NCI-H2107 treated with DMSO at 0.1 percent for 48 hours (cell line): ENCODE data around the gene ENTREP3.

Experiments
- DNase-seq: peaks from one replicate; lab custom pipeline; 2025; ENCODE audit not compliant: unreplicated experiment; lab: John Stamatoyannopoulos, UW

ENTREP3 gene

DNA sequence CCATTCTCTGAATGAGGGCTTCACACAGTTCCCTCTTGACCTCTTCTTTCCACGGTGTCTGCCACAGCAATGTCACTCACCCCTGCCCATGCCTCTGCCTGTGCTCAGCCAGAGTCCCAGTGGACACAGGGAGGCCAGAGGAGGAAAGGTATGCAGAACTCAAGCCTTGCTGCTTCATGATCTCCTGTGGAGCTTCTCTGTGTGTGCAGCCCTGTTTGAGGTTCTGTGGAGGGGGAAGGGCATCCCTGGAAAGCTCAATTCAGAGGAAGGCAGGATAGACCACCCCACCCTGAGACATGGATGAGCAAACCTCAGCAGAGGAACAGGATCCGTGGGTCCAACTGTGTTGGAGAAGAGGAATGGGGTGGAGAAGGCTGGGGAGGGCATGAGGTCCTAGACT is 24.0 kb upstream of the ENTREP3 start:
- DNase-seq = no peak

GRCh38 chr1:155278689-155279160 is 23.4 kb upstream of the ENTREP3 start:
- no peak for DNase-seq

DNA sequence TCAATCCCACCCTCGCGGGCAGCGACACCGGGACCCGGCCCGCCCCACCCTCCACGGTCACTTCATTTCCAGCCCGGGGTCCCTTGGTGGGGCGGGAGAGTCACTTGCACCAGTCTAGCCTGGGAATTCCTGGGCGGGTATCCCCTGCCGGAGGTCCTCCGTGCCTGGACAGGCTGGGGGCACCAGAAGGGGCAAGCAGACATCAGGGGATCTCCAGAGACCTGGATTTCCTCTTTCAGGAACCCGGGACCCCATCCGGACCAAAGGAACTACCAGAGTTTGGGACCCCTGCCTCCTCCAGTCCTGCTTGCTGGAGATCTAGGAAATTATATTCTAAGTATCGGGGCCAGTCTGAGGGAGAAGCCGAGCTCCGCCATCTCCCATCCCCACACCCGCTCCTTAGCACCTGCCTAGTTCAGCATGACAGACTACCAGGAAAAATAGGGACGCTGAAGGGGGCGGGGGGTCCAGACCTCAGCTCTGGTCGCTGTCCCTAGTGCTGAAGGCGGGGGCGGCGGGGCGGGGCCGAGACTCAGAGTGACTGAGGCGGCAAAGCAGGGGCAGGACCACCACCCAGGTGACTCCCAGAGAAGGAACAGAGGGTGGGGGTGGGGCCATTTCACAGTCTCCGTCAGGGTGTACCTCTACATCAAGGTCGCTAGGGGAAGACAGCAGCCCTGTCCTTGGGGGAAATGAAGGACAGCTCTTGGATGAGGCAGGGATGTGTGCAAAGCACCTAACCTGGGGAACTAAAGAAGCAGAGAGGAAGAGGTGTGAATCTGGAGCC is 22.8 kb upstream of the ENTREP3 start:
- peak; percentile 90 for DNase-seq

DNA sequence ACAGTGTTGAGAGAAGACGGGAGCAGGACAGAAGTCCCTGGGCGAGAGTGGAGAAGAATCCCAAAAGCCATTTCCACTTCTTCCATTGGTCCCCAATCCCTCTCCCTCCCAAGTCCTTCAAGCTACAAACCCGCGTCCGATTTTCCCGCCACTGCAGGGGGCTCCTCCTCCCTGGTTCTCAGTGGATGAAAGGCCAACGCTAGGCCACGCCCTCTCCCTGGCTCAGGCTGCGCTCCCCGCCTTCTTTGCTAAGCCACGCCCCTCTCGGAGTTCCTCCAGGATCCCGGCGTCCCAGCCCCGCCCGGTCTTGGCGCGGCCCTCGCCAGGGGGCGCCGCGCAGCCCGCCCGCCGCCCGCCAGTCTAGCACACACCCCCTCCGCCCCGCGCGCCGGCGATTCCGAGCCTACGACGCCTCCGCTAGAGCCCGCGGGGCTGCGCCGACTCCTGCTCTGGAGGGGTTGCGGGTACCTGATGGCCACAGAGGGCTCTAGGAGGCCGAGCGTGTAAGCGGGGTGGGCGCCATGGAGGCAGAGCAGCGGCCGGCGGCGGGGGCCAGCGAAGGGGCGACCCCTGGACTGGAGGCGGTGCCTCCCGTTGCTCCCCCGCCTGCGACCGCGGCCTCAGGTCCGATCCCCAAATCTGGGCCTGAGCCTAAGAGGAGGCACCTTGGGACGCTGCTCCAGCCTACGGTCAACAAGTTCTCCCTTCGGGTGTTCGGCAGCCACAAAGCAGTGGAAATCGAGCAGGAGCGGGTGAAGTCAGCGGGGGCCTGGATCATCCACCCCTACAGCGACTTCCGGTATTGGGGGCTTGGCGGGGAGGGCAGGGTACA is 22.0 kb upstream of the ENTREP3 start, which contains the start of gene HCN3:
Gene HCN3, plus strand, starts transcription at position 394 of the 832 bp plus-strand sequence. Its CDS starts 128 bp downstream, at position 522.
- DNase-seq = peak; percentile 97

GRCh38 chr1:155273343-155274245 is 18.3 kb upstream of the ENTREP3 start, which contains the start of gene CLK2:
Gene CLK2, minus strand, starts transcription at chr1:155273504. Its CDS starts 2,527 bp downstream, at chr1:155270977.
- peak; percentile 94 for DNase-seq

- DNase-seq = no peak
Measured at GRCh38 chr1:155272466-155273342, 17.4 kb upstream of the ENTREP3 start.

DNA sequence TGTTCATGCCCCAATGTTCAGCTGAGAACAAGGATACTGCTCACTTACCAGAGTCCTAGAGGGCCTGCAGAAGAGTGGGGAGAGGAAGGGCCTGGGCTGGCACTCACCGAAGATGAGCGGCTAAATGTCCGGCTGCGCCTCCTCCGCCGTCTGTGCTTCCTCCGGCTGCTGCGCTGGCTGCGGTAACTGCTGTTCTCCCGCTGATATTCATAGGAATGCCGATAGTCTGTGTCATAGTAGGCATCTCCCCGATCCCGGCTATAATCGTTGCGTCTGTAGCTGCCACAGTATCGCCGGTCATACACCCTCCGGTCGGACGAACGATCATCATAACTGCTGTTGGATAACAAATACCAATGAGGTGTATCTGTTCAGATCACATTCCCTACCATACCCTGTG is 14.1 kb upstream of the ENTREP3 start:
- no peak for DNase-seq

- DNase-seq = no peak
Measured at GRCh38 chr1:155268630-155269029, 13.3 kb upstream of the ENTREP3 start.

GRCh38 chr1:155267373-155267772 is 12.1 kb upstream of the ENTREP3 start:
- no peak for DNase-seq

DNA sequence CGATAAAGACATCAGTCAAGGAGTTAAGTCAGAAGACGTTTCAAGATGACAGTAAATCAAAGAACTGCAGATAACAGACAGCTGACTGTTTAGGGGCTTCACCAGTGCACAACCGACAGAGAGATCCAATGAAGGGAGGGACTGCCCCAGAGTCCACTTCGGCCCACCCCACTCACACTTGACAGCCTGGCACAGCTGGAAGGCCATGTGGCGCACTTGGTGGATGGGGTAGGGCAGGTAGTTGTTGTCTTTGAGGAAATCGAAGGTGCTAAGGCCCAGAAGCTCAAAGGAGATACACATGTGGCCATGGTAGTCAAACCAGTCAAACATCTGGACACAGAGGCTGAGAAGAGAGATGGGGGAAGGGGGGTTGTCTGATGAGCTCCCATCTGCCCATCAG is 11.3 kb upstream of the ENTREP3 start:
- no peak for DNase-seq

- no peak for DNase-seq
Measured at GRCh38 chr1:155263067-155263466, 7.8 kb upstream of the ENTREP3 start.

DNA sequence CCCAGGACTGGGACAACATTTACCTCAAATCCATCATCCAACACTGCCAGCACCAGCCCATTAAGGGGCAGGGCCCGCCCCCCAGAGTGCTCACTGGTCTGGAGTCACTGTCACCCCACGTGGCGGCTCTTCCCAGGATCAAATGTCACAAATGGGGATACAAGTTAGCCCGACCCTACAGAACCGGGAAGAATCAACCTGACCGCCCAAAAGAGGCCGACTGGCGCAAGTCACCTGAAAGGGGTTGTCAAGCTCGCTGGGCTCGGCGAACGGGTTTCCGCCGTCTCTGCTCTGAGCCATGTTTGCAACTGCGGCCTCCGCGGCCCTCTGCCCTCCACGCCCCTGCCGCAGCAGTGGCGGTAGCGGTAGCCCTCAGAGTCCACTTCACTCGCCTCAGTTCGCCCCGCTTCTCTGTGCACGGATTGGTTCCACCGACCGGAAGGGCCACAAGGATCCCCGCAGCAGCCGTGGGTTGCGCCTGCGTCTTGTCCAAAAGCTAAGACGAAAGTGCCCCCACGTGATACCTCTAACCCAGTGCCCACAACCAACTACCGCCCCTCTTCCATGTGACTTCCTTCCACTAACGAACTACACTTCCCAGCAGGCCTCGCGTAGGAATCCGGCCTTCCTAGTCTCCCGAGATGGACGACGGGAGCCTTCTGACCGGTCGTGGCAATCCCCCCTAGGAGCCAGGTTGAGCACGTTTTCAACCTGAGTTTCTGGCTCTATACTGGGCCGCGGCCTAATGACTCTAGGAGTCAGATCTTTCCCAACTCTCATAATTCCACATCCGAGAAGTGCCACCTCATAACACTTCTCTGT is 6.8 kb upstream of the ENTREP3 start, which contains the start of gene SCAMP3:
Gene SCAMP3, minus strand, starts transcription at position 509 of the 822 bp plus-strand sequence. Its CDS starts 209 bp downstream, at position 300.
- DNase-seq = peak; percentile 100

DNA sequence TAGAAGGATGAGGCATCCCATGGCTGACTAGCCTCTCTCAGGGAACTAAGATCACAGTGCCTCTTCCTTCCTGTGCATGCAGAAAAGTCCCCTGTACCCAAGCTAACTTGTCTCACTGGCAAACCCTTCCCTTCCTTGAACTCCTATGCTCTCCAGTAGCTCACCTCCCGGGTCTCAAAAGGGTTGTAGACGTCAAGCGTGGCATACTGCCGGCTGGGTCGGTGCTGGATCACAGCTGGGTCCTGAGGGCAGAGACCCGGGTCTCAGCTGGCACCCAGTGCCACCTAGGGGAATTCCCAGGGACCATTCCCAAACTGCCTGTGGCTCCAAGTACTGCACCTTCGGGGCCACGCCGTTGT is 6.2 kb upstream of the ENTREP3 start:
- no peak for DNase-seq

DNA sequence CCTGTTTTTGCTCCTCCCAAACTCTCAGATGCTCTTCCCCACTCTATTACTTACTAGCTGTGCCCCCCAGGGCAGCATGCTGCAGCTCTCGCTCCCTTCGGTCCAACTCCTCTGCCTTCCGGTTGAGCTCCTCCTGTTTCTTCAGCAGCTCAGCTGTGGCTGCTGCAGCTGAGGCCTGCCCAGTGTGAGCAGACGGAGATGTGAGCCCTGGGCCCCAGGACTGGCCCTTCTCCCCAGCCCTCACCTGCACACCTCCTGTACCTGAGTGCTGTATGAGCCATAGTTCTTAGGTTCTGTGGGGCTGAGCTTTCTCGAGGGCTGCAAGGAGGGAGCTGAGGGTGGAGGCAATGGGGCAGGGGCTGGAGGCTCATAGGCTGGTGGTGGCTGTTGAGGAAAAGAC is 5.0 kb upstream of the ENTREP3 start:
- no peak for DNase-seq

- no peak for DNase-seq
Measured at GRCh38 chr1:155256058-155256852, 972 bp upstream of the ENTREP3 start.

- no peak for DNase-seq
Measured at GRCh38 chr1:155254714-155255242, 505 bp downstream of the ENTREP3 start.

- no peak for DNase-seq
Measured at GRCh38 chr1:155254228-155254713, 1.0 kb downstream of the ENTREP3 start.

GRCh38 chr1:155253797-155254196 is 1.5 kb downstream of the ENTREP3 start:
- no peak for DNase-seq
